K562 (cell line): ENCODE results near the gene ITGB5. TPM values are rescaled to one million over a fixed set of nuclear protein-coding genes. Genes with fewer than 3 reads are reported as not detected.

Experiments
- ATAC-seq: fragments of 200-7000 bp; cut with Tn5 transposase; 3 replicates; pipeline ENCODE4 v1.9.1; 2020; ENCODE audit warnings: moderate library complexity
- BruUV-seq: library from RNA; stranded (reverse); fragments of 400-500 nt; replicated peaks from 2 replicates; lab custom pipeline; 2021; lab: Mats Ljungman, UMichigan
- CTCF ChIA-PET: fragments of 300-600 bp; formaldehyde crosslinking; extraction: SDS; loops from one replicate; lab custom pipeline; 2021; ENCODE audit warnings: low intra/inter-chr PET ratio; lab: Yijun Ruan, JAX
- POLR2A ChIA-PET: fragments of 300-600, 350-650 bp; sonication (Branson Sonifier 250); formaldehyde crosslinking; extraction: SDS; loops from one replicate; lab custom pipeline; 2021; ENCODE audit warnings: antibody characterized with exemption, inconsistent platforms; lab: Yijun Ruan, JAX
- DNase-seq, 4 experiments: peaks; one replicate each; pipeline versions ENCODE4 v3.0.0 to v3.0.0-alpha.2; 2011 to 2018; ENCODE audit warnings: low spot score in 3 of 4, mixed read lengths in 3 of 4; ENCODE audit errors: extremely low read depth in 1 of 4
- FAIRE-seq: peaks from 2 replicates; lab custom pipeline; 2011; peaks lifted over from hg19 to GRCh38; lab: Jason Lieb, UNC
- H2AFZ ChIP-seq: 2 replicates; pipeline ENCODE4 v1.6.0; 2011; ENCODE audit warnings: low read depth, low read length, control low read depth, inconsistent platforms
- H3K27ac ChIP-seq: fragments of 200-600 bp; 3 replicates; pipeline ENCODE4 v1.8.0; 2011; ENCODE audit warnings: low read depth, mild to moderate bottlenecking, control low read depth, inconsistent platforms, low read length, moderate library complexity, mixed read lengths; ENCODE audit errors: extremely low read depth
- H3K27me3 ChIP-seq, 2 experiments: fragments of 300-600 bp in 1 of 2; 2 replicates in 1 of 2; 3 replicates in 1 of 2; pipeline versions ENCODE4 v1.6.0 to v1.8.0; 2011; ENCODE audit warnings: inconsistent platforms in 2 of 2, low read length in 2 of 2, mild to moderate bottlenecking in 1 of 2, mixed read lengths in 1 of 2, moderate library complexity in 1 of 2; ENCODE audit not compliant: control insufficient read depth in 2 of 2, insufficient read depth in 2 of 2
- H3K36me3 ChIP-seq: fragments of 300-600 bp; 3 replicates; pipeline ENCODE4 v1.8.0; 2011; ENCODE audit warnings: mild to moderate bottlenecking, low read length, inconsistent platforms; ENCODE audit not compliant: control insufficient read depth, insufficient read depth
- H3K4me1 ChIP-seq, 2 experiments: fragments of 200-600 bp in 1 of 2; replicated peaks in 1 of 2; 2 replicates in 1 of 2; 3 replicates in 1 of 2; pipeline versions ENCODE4 v1.5.1 to v1.8.0; 2011; ENCODE audit warnings: inconsistent platforms in 2 of 2, low read length in 2 of 2, mild to moderate bottlenecking in 1 of 2, mixed read lengths in 1 of 2, moderate library complexity in 1 of 2; ENCODE audit not compliant: control insufficient read depth in 2 of 2, insufficient read depth in 2 of 2
- H3K4me2 ChIP-seq: 2 replicates; pipeline ENCODE4 v1.6.1; 2011; ENCODE audit warnings: low read length, control low read depth, inconsistent platforms, mixed read lengths; ENCODE audit not compliant: insufficient read depth
- H3K4me3 ChIP-seq: fragments of 200-600 bp; sonication (generic), shearing (Covaris generic); 2 replicates; pipeline ENCODE4 v1.5.1; 2016; ENCODE audit warnings: control low read depth, inconsistent platforms
- H3K79me2 ChIP-seq: fragments of 200-600 bp; 3 replicates; pipeline ENCODE4 v1.8.0; 2011; ENCODE audit warnings: low read length, inconsistent platforms; ENCODE audit not compliant: control insufficient read depth, insufficient read depth
- H3K9ac ChIP-seq, 2 experiments: 2 replicates each; pipeline versions ENCODE4 v1.6.0 to v1.6.1; 2011; ENCODE audit warnings: low read depth in 2 of 2, low read length in 2 of 2, control low read depth in 1 of 2, inconsistent platforms in 1 of 2, mild to moderate bottlenecking in 1 of 2, mixed read lengths in 1 of 2; ENCODE audit not compliant: insufficient read depth in 1 of 2
- H3K9me1 ChIP-seq: one replicate; pipeline ENCODE4 v1.6.0; 2011; ENCODE audit warnings: inconsistent platforms, mild to moderate bottlenecking, low read length, moderate library complexity; ENCODE audit not compliant: control insufficient read depth, insufficient read depth
- H3K9me3 ChIP-seq: replicated peaks from 2 replicates; pipeline ENCODE4 v1.5.1; 2011; ENCODE audit warnings: low read depth, low read length, inconsistent platforms; ENCODE audit not compliant: control insufficient read depth, insufficient read depth
- H4K20me1 ChIP-seq: replicated peaks from 2 replicates; pipeline ENCODE4 v1.6.1; 2011; ENCODE audit warnings: low read length, inconsistent platforms, mixed read lengths; ENCODE audit not compliant: control insufficient read depth, insufficient read depth
- NR4A1 ChIP-seq, 2 experiments: fragments of 250-450 bp in 1 of 2; fragments of 450-650 bp in 1 of 2; sonication (Bioruptor Pico) in 1 of 2; IDR thresholded peaks; 2 replicates each; pipeline versions ENCODE4 v1.4.0 to v1.6.1; 2016 to 2020; ENCODE audit warnings: mild to moderate bottlenecking in 2 of 2, missing compliant biosample characterization in 1 of 2, missing genetic modification characterization in 1 of 2, moderate library complexity in 1 of 2
- PML ChIP-seq: IDR thresholded peaks from 2 replicates; pipeline ENCODE4 v1.6.1; 2012; ENCODE audit warnings: low read length, inconsistent platforms
- POLR2H ChIP-seq: IDR thresholded peaks from 2 replicates; pipeline ENCODE4 v1.6.1; 2016; ENCODE audit warnings: missing genetic modification characterization, low read depth, mild to moderate bottlenecking, control low read depth, missing compliant biosample characterization, moderate library complexity
- PYGO2 ChIP-seq: fragments of 450-650 bp; IDR thresholded peaks from 2 replicates; pipeline ENCODE4 v1.6.1; 2016; ENCODE audit warnings: mild to moderate bottlenecking, missing genetic modification characterization, moderate library complexity, missing compliant biosample characterization
- ZNF696 ChIP-seq: fragments of 250-450 bp; sonication (Bioruptor Pico); conservative IDR thresholded peaks from 2 replicates; pipeline ENCODE4 v1.4.0; 2020; ENCODE audit warnings: mild to moderate bottlenecking, moderate library complexity
- WGBS: fragments of 100-300 bp; shearing (Covaris generic); methylation state at CpG from one replicate; pipeline ENCODE4 v1.1.6; 2016; ENCODE audit warnings: low coverage, mixed read lengths; ENCODE audit not compliant: insufficient coverage; ENCODE audit errors: missing lambda C conversion rate; 5-methylcytosine and 5-hydroxymethylcytosine counted together
- in situ Hi-C: fragments of 300-500 bp; cut with MboI; formaldehyde crosslinking; loops from 4 replicates; pipeline ENCODE4 v1.15.0; 2018; ENCODE audit warnings: inconsistent platforms, mixed read lengths
- intact Hi-C: fragments of 100-400 bp; cut with micrococcal nuclease; formaldehyde crosslinking; loops from 2 replicates; pipeline ENCODE4 v1.14.2; 2022
- polyA plus RNA-seq, 8 experiments: library from polyadenylated mRNA; depleted of rRNA in 4 of 8; stranded (reverse) in 5 of 8; unstranded in 3 of 8; fragments of >200 nt; fragmentation: Nextera tagmentation in 2 of 8; fragmentation: Illumina TruSeq in 1 of 8; extraction: Ambion mirVana in 2 of 8; extraction: Trizol in 1 of 8; gene quantifications; 2 replicates each; pipeline versions ENCODE4 v1.2.1 to v1.2.3, GENCODE V29; 2011 to 2014; ENCODE audit warnings: inconsistent platforms in 1 of 8, missing spikeins in 1 of 8
- total RNA-seq, 7 experiments: library from RNA; depleted of rRNA in 6 of 7; stranded (reverse); fragments of >200 nt in 6 of 7; fragmentation: Illumina TruSeq in 2 of 7; extraction: Trizol in 2 of 7; gene quantifications; 2 replicates each; pipeline versions ENCODE4 v1.2.1 to v1.2.3, GENCODE V29; 2011 to 2021; ENCODE audit warnings: low replicate concordance in 1 of 7
- TF ChIP-seq, protein P1 (sequence below): sonication (generic); formaldehyde crosslinking; IDR thresholded peaks from 2 replicates; pipeline ENCODE4 v1.8.0; 2023; ENCODE audit warnings: mild to moderate bottlenecking, missing genetic modification reagents
- TF ChIP-seq, protein P2 (sequence below): fragments of 450-650 bp; IDR thresholded peaks from 2 replicates; pipeline ENCODE4 v1.6.1; 2016; ENCODE audit warnings: low read depth

Gene ITGB5
- total and polyA plus RNA-seq, 9 of the 15 experiments (the other 6 are each of a cell fraction or from before 2014, with no cell fraction given): 1.7 to 46.8 (median 9.9) TPM

GRCh38 chr3:124847863-124848262, 39.3 kb downstream of the ITGB5 start:
- Histone ChIP-seq H3K27ac (no peak overlapping the region), H3K9ac (no peak overlapping the region), H3K4me1 (no peaks in the 10 kb centered on the region), H3K36me3 (no peaks in the 10 kb centered on the region; the same call in 2 of the 3 replicates), H3K79me2 (no peaks in the 10 kb centered on the region), H3K9me3 (no peaks in the 10 kb centered on the region), H3K9me1 (no peaks in the 10 kb centered on the region), H3K4me2 (no peak overlapping the region), H3K4me3 (no peak overlapping the region), H2AFZ (no peak overlapping the region), H3K27me3 (no peaks in the 10 kb centered on the region), H4K20me1 (no peaks in the 10 kb centered on the region)
- WGBS: 15% methylated on average over 2 of the region's 2 CpGs
- DNase-seq (no peak), ATAC-seq (no peak), FAIRE-seq (no peak)
- TF ChIP-seq ZNF696 (CRISPR knock-in tag) (no peak), POLR2H (no peak), NR4A1 (CRISPR knock-in tag; IDR thresholded peaks at IDR 0.05) (no peak), NR4A1 (tag; IDR thresholded peaks at IDR 0.05) (no peak), PYGO2 (tag) (no peak), PML (no peak)
- TF ChIP-seq, protein P1, sequence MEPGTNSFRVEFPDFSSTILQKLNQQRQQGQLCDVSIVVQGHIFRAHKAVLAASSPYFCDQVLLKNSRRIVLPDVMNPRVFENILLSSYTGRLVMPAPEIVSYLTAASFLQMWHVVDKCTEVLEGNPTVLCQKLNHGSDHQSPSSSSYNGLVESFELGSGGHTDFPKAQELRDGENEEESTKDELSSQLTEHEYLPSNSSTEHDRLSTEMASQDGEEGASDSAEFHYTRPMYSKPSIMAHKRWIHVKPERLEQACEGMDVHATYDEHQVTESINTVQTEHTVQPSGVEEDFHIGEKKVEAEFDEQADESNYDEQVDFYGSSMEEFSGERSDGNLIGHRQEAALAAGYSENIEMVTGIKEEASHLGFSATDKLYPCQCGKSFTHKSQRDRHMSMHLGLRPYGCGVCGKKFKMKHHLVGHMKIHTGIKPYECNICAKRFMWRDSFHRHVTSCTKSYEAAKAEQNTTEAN (CRISPR knock-in tag): no peak
- TF ChIP-seq, protein P2, sequence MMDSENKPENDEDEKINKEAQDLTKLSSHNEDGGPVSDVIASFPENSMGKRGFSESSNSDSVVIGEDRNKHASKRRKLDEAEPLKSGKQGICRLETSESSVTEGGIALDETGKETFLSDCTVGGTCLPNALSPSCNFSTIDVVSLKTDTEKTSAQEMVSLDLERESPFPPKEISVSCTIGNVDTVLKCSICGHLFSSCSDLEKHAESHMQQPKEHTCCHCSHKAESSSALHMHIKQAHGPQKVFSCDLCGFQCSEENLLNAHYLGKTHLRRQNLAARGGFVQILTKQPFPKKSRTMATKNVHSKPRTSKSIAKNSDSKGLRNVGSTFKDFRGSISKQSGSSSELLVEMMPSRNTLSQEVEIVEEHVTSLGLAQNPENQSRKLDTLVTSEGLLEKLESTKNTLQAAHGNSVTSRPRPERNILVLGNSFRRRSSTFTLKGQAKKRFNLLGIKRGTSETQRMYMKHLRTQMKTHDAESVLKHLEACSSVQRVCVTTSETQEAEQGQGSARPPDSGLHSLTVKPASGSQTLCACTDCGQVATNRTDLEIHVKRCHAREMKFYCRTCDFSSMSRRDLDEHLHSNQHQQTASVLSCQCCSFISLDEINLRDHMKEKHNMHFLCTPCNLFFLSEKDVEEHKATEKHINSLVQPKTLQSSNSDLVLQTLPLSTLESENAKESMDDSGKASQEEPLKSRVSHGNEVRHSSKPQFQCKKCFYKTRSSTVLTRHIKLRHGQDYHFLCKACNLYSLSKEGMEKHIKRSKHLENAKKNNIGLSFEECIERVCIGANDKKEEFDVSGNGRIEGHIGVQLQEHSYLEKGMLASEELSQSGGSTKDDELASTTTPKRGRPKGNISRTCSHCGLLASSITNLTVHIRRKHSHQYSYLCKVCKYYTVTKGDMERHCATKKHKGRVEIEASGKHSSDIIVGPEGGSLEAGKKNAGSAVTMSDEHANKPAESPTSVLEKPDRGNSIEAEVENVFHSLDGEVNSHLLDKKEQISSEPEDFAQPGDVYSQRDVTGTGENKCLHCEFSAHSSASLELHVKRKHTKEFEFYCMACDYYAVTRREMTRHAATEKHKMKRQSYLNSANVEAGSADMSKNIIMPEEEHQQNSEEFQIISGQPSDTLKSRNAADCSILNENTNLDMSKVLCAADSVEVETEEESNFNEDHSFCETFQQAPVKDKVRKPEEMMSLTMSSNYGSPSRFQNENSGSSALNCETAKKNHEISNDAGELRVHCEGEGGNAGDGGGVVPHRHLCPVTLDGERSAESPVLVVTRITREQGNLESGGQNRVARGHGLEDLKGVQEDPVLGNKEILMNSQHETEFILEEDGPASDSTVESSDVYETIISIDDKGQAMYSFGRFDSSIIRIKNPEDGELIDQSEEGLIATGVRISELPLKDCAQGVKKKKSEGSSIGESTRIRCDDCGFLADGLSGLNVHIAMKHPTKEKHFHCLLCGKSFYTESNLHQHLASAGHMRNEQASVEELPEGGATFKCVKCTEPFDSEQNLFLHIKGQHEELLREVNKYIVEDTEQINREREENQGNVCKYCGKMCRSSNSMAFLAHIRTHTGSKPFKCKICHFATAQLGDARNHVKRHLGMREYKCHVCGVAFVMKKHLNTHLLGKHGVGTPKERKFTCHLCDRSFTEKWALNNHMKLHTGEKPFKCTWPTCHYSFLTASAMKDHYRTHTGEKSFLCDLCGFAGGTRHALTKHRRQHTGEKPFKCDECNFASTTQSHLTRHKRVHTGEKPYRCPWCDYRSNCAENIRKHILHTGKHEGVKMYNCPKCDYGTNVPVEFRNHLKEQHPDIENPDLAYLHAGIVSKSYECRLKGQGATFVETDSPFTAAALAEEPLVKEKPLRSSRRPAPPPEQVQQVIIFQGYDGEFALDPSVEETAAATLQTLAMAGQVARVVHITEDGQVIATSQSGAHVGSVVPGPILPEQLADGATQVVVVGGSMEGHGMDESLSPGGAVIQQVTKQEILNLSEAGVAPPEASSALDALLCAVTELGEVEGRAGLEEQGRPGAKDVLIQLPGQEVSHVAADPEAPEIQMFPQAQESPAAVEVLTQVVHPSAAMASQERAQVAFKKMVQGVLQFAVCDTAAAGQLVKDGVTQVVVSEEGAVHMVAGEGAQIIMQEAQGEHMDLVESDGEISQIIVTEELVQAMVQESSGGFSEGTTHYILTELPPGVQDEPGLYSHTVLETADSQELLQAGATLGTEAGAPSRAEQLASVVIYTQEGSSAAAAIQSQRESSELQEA: no peak
- intact Hi-C loops (no loop called here), in situ Hi-C loops (no loop called here)
- ChIA-PET CTCF (no interaction called here), POLR2A (no interaction called here)
- BruUV-seq: no TSS peak
